Erythroblast (primary cell): ENCODE data around the gene RNU1-3.
"Not testable (repeated sequence)": the region's sequence is repeated elsewhere in the genome, so short reads cannot be mapped to it uniquely, and the experiment has no call there.

Source experiments
- GATA1 ChIP-seq: IDR thresholded peaks from 2 replicates; pipeline ENCODE4 v1.6.1; 2011; ENCODE audit warnings: low read depth, mild to moderate bottlenecking, control low read depth, low read length, moderate library complexity
- POLR2A ChIP-seq: IDR thresholded peaks from 2 replicates; pipeline ENCODE4 v1.6.1; 2011; ENCODE audit warnings: mild to moderate bottlenecking, low read length

- not testable (repeated sequence) for TF ChIP-seq POLR2A, GATA1
These were observed 32.7 kb upstream of the RNU1-3 start for GRCh38 chr1:16699440-16699839.
